Embryonic facial prominence (tissue), 1 donor: ENCODE data around the gene WNT7B.

Experiments
- DNase-seq: peaks from one replicate; pipeline ENCODE4 v3.0.0-alpha.2; 2016; ENCODE audit errors: extremely low spot score

WNT7B gene

DNA sequence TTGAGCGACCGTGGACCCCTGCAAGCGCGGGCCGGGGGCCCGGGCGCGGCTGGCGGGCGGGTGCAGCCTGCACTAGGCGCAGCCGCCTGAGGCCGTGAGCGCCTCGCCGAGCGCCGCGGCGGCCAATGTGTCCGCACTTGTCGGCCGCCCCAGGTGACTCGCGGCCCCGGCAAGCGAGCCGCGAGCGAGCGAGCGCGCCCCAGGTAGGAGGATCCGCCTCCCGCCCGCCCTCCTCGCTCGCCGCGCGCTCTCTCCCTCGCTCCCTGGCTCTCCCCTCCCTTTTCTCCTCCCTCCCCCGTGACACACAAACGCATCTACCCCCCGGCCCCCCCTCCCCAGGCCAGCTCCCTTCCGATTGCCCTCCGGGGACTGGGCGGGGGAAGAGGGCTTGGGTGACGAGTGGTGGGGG lies at the start of gene WNT7B:
Gene WNT7B, minus strand, starts transcription at position 160 of the 409 bp plus-strand sequence. CDS start 408 bp downstream, outside the sequence.
- no peak for DNase-seq

GRCh38 chr22:46025973-46026898 lies 49.3 kb upstream of the WNT7B start:
- no peak for DNase-seq

DNA sequence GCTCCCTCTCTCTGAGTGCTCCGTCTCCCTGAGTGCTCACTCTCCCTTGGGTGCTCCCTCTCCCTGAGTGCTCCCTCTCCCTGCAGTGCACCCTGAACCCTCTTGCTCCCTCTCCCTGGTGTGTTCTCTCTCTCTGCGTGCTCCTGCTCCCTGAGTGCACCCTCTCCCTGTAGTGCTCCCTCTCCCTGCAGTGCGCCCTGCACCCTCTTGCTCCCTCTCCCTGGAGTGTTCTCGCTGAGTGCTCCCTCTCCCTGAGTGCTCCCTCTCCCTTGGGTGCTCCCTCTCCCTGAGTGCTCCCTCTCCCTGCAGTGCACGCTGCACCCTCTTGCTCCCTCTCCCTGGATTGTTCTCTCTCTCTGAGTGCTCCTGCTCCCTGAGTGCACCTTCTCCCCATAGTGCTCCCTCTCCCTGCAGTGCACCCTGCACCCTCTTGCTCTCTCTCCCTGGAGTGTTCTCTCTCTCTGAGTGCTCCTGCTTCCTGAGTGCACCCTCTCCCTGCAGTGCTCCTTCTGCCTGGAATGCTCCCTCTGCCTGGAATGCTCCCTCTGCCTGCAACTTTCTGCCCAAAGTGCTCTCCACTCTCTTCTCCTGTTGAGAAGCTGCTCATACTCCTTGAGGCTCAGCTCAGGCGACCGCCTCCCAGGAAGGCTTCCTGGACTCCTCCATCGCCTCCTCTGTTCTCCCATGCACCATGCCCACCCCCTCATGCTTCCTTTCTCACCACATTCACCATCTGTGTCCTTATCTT lies 48.4 kb upstream of the WNT7B start:
- DNase-seq = no peak

GRCh38 chr22:46024136-46024840 lies 47.3 kb upstream of the WNT7B start:
- DNase-seq = no peak

GRCh38 chr22:46023558-46023981 lies 46.6 kb upstream of the WNT7B start:
- DNase-seq = no peak

- no peak for DNase-seq
Measured at GRCh38 chr22:46022881-46023512, 46.0 kb upstream of the WNT7B start.

- no peak for DNase-seq
Measured at GRCh38 chr22:46021577-46021976, 44.6 kb upstream of the WNT7B start.

GRCh38 chr22:46019351-46019750 lies 42.4 kb upstream of the WNT7B start:
- DNase-seq = no peak

DNA sequence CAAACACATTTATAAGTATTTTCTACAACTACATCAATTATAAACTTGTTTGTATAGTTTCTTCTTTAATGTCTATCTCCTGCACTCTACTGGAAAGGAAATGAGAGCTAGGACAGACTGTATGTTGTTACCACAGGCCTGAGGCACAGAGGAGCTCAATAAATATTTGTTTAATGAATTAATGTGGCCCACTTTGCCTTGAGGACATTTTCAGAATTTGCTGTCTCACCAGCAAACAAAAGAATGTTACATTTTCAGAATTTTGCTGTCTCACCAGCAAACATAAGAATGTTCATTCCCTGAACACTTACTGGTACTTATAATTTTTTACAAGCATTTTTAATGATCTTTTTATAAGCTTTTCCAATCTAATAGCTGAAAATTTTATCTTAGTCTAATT lies 41.9 kb upstream of the WNT7B start:
- no peak for DNase-seq

DNA sequence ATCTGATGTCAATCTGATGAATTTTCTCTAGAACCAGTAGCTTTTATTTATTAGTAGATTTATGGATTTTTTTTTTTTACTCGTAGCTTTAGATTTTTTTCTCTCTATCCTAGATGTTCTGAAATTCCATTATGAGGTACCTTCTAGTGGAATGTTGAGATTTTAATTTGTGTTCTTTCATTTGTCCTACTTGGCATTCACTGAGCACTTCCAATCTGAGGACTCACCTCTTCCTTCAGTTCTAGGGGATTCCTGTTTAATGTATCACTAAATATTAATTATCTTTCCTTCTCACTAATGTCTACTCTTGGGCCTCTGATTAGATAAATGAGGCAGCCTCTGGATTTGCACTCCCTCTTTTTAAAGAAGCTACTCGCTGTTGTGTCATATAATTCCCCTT lies 40.2 kb upstream of the WNT7B start:
- no peak for DNase-seq

DNA sequence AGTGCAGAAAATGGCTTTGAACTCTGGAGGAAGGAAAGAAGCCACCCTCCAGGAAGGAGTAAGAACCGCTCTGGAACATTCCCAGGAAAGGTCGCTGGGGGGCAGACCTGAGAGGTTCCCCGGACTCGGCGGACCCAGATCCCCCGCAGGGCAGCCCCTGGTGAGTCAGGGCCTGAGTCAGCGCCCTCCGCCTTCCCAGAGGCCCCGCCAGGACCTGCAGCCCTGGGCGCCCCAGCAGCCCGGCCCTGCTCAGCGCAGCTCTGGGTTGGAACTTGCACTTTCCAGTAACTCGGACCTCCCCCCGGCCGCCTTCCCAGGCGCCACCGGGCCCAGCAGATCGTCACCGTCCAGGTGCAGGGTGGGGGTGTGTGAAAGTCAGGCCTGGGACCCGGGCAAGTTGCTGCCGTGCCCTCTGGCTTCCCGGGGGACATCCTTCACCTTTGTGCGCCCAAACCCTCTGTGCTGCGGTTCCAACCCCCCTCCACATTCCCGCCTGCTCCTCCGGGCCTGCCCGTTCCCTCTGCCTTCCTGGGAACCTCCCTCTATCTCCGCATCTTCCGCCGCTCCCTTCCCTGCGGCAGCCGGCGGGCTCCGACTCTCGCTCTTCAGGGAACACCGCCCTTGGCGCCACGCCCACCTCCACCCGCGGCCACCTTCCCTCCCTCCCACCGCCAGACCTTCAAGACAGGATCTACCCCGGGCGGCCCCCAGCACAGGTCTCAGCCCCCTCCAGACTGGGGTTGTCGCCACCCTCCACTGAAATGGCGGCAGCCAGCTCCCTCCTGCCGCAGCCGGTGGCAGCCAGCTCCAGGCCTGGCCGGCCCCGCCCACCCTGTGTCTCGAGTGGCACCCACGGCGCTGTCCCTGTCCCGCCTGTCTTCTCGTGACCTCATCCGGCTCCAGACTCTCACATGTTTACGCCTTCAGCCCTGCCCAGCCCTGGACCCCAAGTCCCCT lies 36.8 kb upstream of the WNT7B start:
- peak; percentile 72 for DNase-seq

DNA sequence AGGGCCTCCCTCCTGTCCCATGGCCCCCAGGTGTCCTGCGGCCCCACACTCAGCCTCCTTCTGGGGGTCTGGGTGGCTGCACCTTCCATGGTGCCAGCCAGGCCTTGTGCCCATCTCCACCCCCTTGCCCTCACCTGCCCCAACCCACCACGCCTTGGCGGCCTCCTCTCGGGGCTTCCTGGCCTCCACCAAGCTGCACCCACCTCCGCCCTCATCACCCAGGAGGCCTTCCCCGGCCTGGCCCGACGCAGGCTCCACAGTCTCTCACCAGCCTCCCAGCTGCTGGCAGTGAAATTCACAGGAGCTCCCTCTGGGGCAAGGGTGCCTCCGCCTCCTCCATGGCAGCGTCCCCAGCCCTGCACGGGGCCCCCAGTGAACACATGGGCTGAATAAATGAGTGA lies 35.9 kb upstream of the WNT7B start:
- no peak for DNase-seq

DNA sequence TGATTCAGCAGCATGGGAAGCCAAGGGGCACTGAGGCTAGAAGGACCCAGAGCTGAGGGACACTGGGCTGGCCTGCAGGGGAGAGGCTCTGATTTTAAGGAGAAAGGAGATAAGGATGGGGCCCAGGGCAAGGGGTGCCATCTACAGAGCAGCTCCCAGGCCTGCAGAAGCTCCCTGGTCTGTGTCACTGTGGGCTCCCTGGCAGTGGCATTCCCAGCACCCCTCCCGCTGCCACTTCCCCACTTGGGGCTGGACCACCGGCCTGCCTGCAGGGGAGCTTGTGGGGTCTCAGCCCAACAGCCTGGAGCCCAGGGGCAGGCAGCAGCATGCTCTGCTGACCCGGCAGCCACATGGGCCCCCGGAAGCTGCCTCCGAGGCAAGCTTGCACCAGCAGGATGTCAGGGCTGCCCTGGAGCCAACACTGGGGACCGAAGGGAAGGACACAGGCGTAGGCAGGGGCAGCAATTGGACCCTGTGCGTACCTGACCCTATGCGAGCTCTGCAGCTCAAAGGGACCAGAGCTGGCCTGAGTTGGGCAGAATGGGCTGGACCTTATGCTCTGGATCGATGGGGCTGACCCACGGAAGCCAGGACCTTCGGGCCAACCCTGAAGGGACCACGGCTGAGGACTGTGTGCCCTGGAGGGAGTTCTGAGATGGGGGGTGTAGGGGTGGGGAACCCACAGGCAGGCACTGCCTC lies 35.4 kb upstream of the WNT7B start:
- DNase-seq = no peak

- DNase-seq = no peak
Measured at GRCh38 chr22:46011627-46012181, 34.7 kb upstream of the WNT7B start.

GRCh38 chr22:46010951-46011626 lies 34.1 kb upstream of the WNT7B start:
- no peak for DNase-seq

DNA sequence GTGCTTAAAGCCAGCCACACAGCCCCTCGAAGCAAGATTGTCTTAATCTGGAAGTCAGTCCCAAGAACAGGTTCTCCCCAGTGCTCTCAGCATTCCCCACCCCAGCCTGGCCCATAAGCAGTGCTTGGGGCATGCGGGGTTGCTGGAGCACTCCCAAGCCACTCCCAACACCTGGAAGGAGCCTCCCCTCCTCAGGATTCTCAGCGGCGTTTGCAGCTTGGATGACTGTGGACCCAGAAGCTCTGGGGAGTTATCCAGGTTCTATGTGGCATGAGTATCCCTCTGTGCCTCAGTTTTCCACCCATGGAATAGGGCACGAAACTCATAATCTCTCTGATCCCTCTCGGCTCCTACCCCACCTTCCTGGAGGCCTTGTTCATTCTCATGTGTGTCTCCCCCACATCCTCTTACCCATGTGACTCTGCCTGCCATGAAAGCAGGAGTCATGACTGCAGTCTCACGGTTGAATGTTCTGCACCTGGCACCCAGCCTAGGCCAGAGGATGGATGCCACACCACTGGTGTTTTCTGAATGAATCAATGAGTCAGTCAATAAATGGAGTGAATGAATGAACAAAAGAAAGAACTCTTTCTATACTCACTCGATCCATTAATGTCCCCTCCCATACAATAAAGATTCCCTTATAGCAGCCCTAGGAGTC lies 33.4 kb upstream of the WNT7B start:
- no peak for DNase-seq

DNA sequence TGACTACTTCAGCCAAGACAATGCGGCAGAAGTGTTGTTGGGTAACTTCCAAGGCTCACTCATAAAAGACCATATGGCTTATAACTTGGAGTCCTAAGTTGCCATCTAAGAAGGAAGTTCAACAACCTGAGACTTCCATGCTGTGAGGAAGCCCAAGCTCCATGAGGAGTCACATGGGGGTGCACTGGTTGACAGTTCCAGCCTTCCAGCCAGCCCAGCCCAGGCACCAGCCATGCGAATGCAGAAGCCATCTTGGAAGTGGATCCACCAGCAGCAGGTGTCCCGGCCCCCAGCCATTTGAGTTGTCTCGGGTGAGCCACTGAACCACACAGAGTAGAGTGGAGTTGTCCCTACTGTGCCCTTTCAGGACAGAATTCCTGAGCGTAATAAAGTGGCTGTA lies 32.8 kb upstream of the WNT7B start:
- DNase-seq = no peak

DNA sequence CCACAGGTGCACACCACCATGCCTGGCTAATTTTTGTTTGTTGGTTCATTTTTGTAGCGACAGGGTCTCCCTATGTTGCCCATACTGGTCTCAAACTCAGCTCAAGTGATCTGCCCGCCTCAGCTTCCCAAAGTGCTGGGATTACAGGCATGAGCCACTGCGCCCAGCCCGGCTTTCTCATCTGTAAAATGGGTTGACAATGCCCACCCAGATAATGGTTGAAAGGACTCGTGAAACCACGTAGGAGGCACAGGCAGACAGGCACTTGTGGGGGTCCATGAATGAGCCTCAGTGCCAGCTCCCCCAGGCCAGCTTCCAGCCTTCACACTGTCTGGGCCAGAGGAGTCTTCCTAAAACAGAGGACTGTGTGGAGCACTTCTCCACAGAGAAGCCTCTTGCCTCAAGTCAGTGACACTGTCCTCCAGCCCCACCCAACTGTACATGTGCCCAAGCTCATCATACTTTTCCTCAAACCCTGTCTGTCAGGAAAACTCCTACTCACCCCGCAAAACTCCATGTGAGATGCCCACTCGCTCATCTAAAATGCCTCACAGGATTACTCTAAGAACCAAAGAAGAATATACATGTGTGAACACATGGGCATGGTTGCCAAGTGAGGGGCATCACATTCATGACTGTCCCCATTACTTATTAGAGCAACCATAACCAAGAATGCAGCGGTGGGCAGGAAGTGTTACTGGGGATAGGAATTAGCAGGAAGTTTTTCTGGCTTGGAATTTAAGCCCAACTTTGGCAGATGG lies 32.1 kb upstream of the WNT7B start:
- DNase-seq = no peak
